NB4 (cell line): ENCODE data around the gene ADAMTS12.
"Not testable (repeated sequence)": the region's sequence is repeated elsewhere in the genome, so short reads cannot be mapped to it uniquely, and the experiment has no call there.

ENCODE experiments used
- DNase-seq: peaks from one replicate; pipeline ENCODE4 v3.0.0; 2010; ENCODE audit warnings: low read depth
- H3K4me3 ChIP-seq: one replicate; pipeline ENCODE4 v1.5.1; 2011; ENCODE audit warnings: mild to moderate bottlenecking, low read depth, low read length, moderate library complexity
- CTCF ChIP-seq: IDR thresholded peaks from one replicate; pipeline ENCODE4 v1.5.1; 2012; ENCODE audit warnings: low read depth, low read length
- MAX ChIP-seq: IDR thresholded peaks from 2 replicates; pipeline ENCODE4 v1.6.1; 2011; ENCODE audit warnings: low read depth, low read length
- MYC ChIP-seq: IDR thresholded peaks from 2 replicates; pipeline ENCODE4 v1.6.1; 2011; ENCODE audit warnings: low read depth, low read length
- POLR2A ChIP-seq: IDR thresholded peaks from 2 replicates; pipeline ENCODE4 v1.6.1; 2011; ENCODE audit warnings: mild to moderate bottlenecking; ENCODE audit not compliant: insufficient read length; ENCODE audit errors: extremely low read depth

ADAMTS12 gene

GRCh38 chr5:33556330-33557328, 335.2 kb downstream of the ADAMTS12 start:
- no peak overlapping the region for H3K4me3 ChIP-seq
- TF ChIP-seq POLR2A (no peak), MYC (no peak)
- no peak for DNase-seq

GRCh38 chr5:33549982-33550567, 341.7 kb downstream of the ADAMTS12 start:
- TF ChIP-seq CTCF (no peak), POLR2A (no peak), MYC (no peak), MAX (no peak)
- no peak overlapping the region for H3K4me3 ChIP-seq
- no peak for DNase-seq

GRCh38 chr5:33539790-33540189, 352.0 kb downstream of the ADAMTS12 start:
- DNase-seq, H3K4me3 ChIP-seq: not testable (repeated sequence)

- TF ChIP-seq POLR2A (no peak), MYC (no peak), MAX (no peak), CTCF (no peak)
- no peak for DNase-seq
- no peak overlapping the region for H3K4me3 ChIP-seq
These were observed 352.6 kb downstream of the ADAMTS12 start for GRCh38 chr5:33539212-33539611.

- TF ChIP-seq CTCF, result no peak
- TF ChIP-seq MAX, result no peak
- TF ChIP-seq MYC, result no peak
- TF ChIP-seq POLR2A, result no peak
These were observed 353.6 kb downstream of the ADAMTS12 start for GRCh38 chr5:33538201-33538600.

GRCh38 chr5:33537240-33537639, 354.6 kb downstream of the ADAMTS12 start:
- H3K4me3 ChIP-seq, result no peak overlapping the region
- TF ChIP-seq MYC (no peak), CTCF (no peak), POLR2A (no peak), MAX (no peak)
- DNase-seq, result no peak

More at GRCh38 chr5:33538201-33538600, 353.6 kb downstream of the ADAMTS12 start:
- no peak for DNase-seq
- no peak overlapping the region for H3K4me3 ChIP-seq
